GM12892 (cell line): ENCODE results near the gene PRRC1.
A peak's percentile ranks its signal among the peaks of the same experiment; 100 is the strongest.
"Not testable (repeated sequence)": the region's sequence is repeated elsewhere in the genome, so short reads cannot be mapped to it uniquely, and the experiment has no call there.

Experiments
- DNase-seq: peaks from one replicate; pipeline ENCODE4 v3.0.0; 2011; ENCODE audit not compliant: insufficient read length
- FAIRE-seq: peaks from 2 replicates; lab custom pipeline; 2011; peaks lifted over from hg19 to GRCh38; lab: Jason Lieb, UNC
- POLR2A ChIP-seq: IDR thresholded peaks from 2 replicates; pipeline ENCODE4 v1.6.1; 2011; ENCODE audit warnings: low read depth, low read length, control low read depth
- POLR2AphosphoS5 ChIP-seq: IDR thresholded peaks from 2 replicates; pipeline ENCODE4 v1.6.1; 2011; ENCODE audit warnings: low read depth, low read length, control low read depth
- TAF1 ChIP-seq: IDR thresholded peaks from 2 replicates; pipeline ENCODE4 v1.6.1; 2011; ENCODE audit warnings: low read depth, mild to moderate bottlenecking, control low read depth, low read length, borderline replicate concordance

The PRRC1 gene

DNA sequence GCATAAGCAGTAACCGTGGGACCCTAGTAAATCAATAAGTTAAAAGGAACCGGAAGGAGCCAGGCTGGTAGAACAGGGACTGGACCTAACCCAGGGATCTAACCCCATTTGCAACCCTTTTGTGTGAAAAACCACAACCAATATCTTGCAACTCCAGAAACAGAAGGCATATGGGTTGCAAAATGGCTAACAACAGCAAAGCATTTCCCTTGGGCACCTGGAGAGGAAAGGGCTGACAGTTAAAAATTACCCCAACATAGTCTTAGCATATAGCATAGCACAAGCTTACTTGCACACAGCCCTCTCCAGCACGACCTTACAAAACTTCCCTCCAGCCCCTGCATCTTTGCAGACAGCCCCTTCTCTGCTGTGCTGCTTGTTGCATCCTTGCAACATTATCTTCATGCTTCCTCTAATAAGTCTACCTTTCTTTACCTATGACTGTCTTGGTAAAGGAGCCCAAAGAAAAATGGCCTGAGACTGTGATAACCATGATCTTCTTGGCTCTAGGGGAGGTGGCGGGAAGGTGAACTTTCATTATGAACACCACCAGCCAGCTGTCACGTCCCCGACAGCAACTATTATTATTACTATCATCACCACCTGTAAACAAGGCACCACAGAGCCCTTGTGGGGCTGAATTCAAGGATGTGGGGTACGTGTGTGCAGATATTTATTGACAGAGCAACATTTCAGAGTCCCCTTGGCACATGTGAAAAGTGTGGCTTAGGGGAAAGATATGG, 49.8 kb downstream of the PRRC1 start:
- DNase-seq (peak; percentile 25), FAIRE-seq (peak; percentile 82)
- TF ChIP-seq POLR2A (no peak), TAF1 (no peak), POLR2AphosphoS5 (no peak)

DNA sequence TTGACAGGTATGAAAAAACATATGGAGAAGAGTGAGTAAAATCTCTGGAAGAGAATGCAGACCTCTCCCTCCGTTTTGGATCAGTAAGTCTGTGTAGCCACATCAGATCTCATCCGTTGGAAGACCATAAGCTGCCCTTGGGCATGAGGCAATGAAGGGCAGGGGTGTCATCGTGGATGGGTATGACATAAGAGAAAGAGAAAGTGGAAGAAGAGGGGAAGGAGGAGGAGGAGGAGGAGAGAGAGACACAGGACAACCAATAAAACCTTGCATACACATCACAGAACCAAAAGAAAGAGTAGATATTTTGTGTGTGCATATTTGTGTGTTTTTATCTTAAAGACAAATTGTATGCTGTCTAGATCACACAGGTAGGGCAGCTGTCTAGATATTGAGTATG, 50.7 kb downstream of the PRRC1 start:
- TF ChIP-seq TAF1: no peak
- no peak for TF ChIP-seq POLR2A
- no peak for TF ChIP-seq POLR2AphosphoS5
- no peak for DNase-seq
- peak; percentile 81 for FAIRE-seq

DNA sequence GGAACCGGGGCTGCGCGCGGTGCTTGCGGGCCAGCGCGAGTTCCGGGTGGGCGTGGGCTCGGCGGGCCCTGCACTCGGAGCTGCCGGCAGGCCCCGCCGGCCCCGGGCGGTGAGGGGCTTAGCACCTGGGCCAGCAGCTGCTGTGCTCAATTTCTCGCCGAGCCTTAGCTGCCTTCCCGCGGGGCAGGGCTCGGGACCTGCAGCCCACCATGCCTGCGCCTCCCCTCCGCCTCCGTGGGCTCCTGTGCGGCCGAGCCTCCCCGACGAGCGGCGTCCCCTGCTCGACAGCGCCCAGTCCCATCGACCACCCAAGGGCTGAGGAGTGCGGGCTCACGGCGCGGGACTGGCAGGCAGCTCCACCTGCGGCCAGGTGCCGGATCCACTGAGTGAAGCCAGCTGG, 52.0 kb downstream of the PRRC1 start:
- FAIRE-seq, DNase-seq: not testable (repeated sequence)

DNA sequence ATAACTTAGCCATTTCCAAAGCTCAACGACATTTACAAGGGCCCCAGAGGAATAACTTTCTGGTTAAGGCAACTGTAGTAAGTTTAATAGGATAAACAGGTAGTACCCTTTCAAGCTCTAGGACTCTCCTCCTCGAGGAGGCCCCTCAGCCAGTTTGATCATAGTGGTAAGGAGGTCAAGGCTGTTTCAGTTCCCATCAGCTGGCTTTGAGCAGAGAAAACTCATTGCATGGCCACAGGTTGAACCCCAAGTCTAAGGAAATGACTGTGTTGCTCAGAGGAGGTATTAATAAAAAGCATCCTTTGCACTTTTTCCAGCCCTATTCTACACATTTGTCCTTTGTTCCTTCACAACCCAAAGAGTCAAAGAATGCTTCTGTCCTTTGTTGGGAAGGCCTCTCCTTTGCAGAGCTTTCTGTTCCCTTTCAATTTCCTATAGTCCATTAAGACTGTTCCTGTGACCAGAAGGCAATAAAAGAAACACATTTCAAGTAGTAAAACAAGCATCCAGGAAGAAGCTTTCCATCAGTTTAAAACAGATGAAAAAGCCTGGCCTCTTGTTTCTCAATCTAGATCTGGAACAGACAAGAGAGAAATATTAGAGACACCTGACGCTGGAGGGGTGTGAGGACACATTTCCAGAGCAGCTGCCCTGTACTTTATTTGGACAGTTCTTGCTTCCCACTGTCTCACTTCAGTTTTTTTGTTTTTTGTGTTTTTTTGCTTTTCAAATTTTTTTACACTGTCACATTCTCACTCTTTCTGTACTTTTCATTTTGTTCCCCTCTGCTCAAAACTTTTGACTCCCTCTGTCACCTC, 54.1 kb downstream of the PRRC1 start:
- DNase-seq: peak; percentile 46
- FAIRE-seq: peak; percentile 80
- TF ChIP-seq POLR2AphosphoS5: no peak
- TF ChIP-seq TAF1: no peak
- no peak for TF ChIP-seq POLR2A

DNA sequence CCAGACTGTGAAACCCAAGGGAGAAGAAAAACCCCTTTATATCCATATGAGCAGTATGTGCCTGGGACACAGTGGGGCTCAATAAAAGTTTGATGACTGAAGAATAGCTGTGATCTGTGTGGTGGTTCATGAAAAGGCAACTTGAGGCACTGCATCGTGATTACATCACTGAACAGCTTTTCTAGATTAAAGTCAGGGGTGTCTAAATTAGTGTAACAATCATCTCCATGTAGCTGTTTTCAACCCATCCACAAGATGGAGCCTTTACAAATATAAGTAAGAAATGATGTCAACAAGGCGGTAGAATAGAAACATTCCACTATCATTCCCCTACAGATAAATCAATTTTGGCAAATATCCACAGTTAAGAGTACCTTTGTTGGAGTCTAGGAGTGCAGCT, 55.5 kb downstream of the PRRC1 start:
- TF ChIP-seq TAF1 (no peak), POLR2A (no peak), POLR2AphosphoS5 (no peak)
- DNase-seq (no peak), FAIRE-seq (peak; percentile 60)

DNA sequence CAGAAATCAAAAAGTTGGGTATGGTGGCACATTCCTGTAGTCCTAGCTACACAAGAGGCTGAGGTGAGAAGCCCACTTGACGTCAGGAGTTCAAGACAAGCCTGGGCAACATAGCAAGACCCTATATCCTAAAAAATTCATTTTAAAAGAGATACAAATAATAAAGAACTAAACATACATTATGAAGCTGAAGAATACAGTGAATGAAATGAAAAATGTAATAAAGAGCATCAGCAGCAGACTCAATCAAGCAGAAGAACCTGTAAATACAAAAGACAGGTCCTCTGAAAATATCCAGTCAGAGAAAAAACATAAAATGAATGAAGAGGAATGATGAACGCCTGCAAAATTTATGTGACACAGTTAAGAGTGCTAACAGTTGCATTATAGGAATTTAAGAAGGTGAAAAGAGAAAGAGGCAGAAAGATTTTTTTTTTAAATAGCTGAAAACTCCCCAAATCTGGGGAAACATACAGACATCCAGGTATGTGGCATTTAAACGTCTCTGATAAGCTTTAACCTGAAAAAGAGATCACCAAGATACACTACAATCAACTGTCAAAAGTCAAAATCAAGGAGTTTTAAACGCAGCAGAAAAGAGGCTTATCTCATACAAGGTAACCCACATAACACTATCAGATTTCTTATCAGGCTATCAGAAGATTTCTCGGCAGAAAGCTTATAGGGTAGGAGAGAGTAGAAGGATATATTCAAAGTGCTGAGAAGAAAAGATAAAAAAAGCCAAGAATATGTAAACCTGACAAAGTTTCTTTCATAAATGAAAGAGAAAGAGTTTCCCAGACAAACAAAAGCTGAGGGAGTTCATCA, 57.6 kb downstream of the PRRC1 start:
- DNase-seq (no peak), FAIRE-seq (no peak)
- TF ChIP-seq POLR2A (no peak), TAF1 (no peak), POLR2AphosphoS5 (no peak)

DNA sequence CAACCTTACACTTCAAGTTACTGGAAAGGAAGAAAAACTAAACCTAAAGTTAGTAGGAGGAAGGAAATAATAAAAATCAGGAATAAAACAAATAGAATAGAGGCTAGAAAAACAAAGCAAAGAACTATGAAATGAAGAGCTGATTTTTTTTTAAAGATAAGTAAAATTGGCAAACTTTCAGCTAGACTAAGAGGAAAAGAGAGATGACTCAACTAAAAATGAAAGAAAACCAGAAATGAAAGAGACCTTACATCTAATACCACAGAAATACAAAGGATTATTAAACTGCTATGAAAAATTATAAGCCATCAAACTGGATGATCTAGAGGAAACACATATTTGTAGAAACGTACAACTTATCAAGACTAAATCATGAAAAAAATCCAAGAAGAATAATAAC, 60.0 kb downstream of the PRRC1 start:
- DNase-seq: no peak
- TF ChIP-seq TAF1 (no peak), POLR2AphosphoS5 (no peak), POLR2A (no peak)
- FAIRE-seq: no peak

DNA sequence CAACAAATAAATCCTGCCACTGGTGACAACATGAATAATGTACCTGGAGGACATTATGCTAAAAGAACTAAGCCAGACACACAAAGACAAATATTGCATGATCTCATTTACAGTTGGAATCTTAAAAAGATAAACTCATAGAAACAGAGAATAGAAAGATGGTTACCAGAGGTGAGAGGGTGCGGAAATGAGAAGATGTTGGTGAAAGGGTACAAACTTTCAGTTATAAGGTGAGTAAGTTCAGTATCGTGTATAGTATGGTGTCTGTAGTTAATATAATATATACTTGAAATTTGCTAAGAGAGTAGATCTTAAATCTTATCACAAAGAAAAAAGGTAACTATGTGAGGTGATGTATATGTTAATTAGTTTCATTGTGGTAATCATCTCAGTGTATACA, 63.3 kb downstream of the PRRC1 start:
- FAIRE-seq: no peak
- DNase-seq: no peak
- no peak for TF ChIP-seq TAF1
- no peak for TF ChIP-seq POLR2AphosphoS5

DNA sequence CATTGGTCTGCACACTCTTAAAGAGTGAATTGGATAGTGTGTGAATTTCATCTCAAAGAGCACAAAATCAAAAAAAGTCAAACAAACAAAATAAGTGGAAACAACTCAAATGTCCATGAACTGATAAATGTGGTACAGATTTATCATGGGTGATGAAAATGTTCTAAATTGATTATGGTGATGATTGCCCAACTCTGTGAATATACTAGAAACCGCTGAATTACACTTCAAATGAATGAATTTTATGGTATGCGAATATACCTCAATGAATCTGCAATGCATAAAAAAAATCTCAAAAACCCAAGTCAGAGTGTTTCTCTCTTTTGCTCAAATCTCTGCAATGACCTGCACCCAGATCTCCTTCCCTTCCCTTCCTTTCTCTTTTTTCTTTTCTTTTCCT, 64.0 kb downstream of the PRRC1 start:
- DNase-seq: no peak
- no peak for TF ChIP-seq POLR2A
- no peak for TF ChIP-seq TAF1
- TF ChIP-seq POLR2AphosphoS5: no peak
- FAIRE-seq: no peak

DNA sequence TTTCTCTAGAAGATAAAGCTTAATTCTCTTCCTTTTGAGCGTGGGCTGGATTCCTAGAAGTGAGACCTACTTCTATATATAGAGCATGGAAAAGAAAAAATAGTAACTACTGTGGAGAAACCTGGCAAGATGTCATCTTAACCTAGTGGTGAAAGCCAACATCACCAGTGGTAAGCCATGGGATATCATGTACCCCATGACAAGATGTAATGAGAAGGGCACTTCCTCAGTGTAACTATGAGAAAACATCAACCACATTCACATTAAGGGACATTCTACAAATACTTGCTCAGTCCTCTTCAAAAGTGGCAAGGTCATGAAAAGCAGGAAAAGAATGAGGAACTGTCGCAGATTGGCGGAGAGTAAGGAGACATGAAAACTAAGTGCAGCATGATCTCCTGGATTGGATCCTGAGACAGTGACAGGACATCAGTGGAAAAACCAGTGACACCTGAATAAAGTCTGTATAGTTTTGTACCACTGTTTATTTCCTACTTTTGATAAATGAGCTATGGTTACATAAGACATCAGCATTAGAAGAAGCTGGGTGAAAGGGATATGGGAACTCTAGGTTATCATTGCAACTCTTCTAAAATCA, 65.4 kb downstream of the PRRC1 start:
- FAIRE-seq (no peak), DNase-seq (no peak)
- no peak for TF ChIP-seq POLR2A
- no peak for TF ChIP-seq POLR2AphosphoS5
- TF ChIP-seq TAF1: no peak

DNA sequence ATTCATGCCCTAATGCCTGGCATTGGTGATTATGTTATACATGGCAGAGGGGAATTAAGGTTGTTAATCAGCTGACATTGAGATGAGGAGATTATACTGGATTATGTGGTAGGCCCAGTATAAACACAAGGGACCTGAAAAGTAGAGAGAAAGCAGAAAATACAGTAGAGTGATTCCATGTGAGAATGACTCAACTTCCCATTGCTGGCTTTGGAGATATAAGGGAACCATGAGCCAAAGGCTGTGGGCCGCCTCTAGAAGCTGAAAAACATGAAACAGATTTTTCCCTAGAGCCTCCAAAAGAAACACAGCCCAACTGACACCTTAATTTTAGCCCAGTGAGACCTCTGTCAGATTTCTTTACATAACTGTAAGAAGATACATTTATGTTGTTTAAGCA, 66.4 kb downstream of the PRRC1 start:
- TF ChIP-seq POLR2AphosphoS5: no peak
- TF ChIP-seq TAF1: no peak
- TF ChIP-seq POLR2A: no peak
- DNase-seq: no peak
- no peak for FAIRE-seq
